HepG2 (cell line): ENCODE data around the gene C1QTNF3. TPM values are rescaled to one million over a fixed set of nuclear protein-coding genes. Genes with fewer than 3 reads are reported as not detected.

Experiments
- ATAC-seq: fragments of 200-7000 bp; cut with Tn5 transposase; 3 replicates; pipeline ENCODE4 v1.9.1; 2020; ENCODE audit warnings: mild to moderate bottlenecking, moderate library complexity
- BruUV-seq: library from RNA; stranded (reverse); fragments of 400-500 nt; replicated peaks from 2 replicates; lab custom pipeline; 2021; lab: Mats Ljungman, UMichigan
- CTCF ChIA-PET: fragments of 300-600 bp; formaldehyde crosslinking; extraction: SDS; loops from one replicate; lab custom pipeline; 2021; ENCODE audit warnings: low total read pairs, inconsistent platforms, low intra/inter-chr PET ratio; lab: Yijun Ruan, JAX
- POLR2A ChIA-PET: fragments of 350-600 bp; sonication (Branson Sonifier 250); formaldehyde crosslinking; loops from one replicate; lab custom pipeline; 2020; ENCODE audit warnings: antibody characterized with exemption, inconsistent platforms; lab: Yijun Ruan, JAX
- DNase-seq: peaks from one replicate; pipeline ENCODE4 v3.0.0-alpha.2; 2015; ENCODE audit warnings: low spot score
- FAIRE-seq: peaks from 3 replicates; lab custom pipeline; 2011; peaks lifted over from hg19 to GRCh38; lab: Jason Lieb, UNC
- H2AFZ ChIP-seq: one replicate; pipeline ENCODE4 v1.6.1; 2011; ENCODE audit warnings: low read length, inconsistent platforms
- H3K27ac ChIP-seq: fragments of 300-600 bp; 3 replicates; pipeline ENCODE4 v1.8.0; 2011; ENCODE audit warnings: mixed run types, mild to moderate bottlenecking, mixed read lengths, low read length, inconsistent platforms; ENCODE audit not compliant: insufficient read depth; ENCODE audit errors: extremely low read length
- H3K27me3 ChIP-seq, 2 experiments: fragments of 200-600 bp in 1 of 2; 2 replicates in 1 of 2; 3 replicates in 1 of 2; pipeline versions ENCODE4 v1.6.0 to v1.8.0; 2011; ENCODE audit warnings: low read length in 2 of 2, mild to moderate bottlenecking in 2 of 2, moderate library complexity in 2 of 2, inconsistent platforms in 1 of 2; ENCODE audit not compliant: insufficient read depth in 2 of 2, control insufficient read depth in 1 of 2
- H3K36me3 ChIP-seq, 2 experiments: fragments of 200-600 bp in 1 of 2; replicated peaks in 1 of 2; 2 replicates in 1 of 2; 3 replicates in 1 of 2; pipeline versions ENCODE4 v1.5.1 to v1.8.0; 2011; ENCODE audit warnings: low read length in 2 of 2, inconsistent platforms in 1 of 2; ENCODE audit not compliant: insufficient read depth in 2 of 2, control insufficient read depth in 1 of 2
- H3K4me1 ChIP-seq: 2 replicates; pipeline ENCODE4 v1.5.1; 2012; ENCODE audit warnings: low read length, inconsistent platforms; ENCODE audit not compliant: insufficient read depth
- H3K4me2 ChIP-seq: 2 replicates; pipeline ENCODE4 v1.6.0; 2011; ENCODE audit warnings: low read depth, low read length, inconsistent platforms
- H3K4me3 ChIP-seq, 3 experiments: fragments of 200-600 bp in 1 of 3; sonication (generic), shearing (Covaris generic) in 1 of 3; replicated peaks in 1 of 3; 2 replicates each; pipeline ENCODE4 v1.5.1; 2011 to 2016; ENCODE audit warnings: low read length in 3 of 3, inconsistent platforms in 2 of 3, low read depth in 2 of 3, mild to moderate bottlenecking in 2 of 3, control low read depth in 1 of 3, mixed read lengths in 1 of 3; ENCODE audit not compliant: insufficient read depth in 1 of 3
- H3K79me2 ChIP-seq: one replicate; pipeline ENCODE4 v1.6.1; 2011; ENCODE audit warnings: low read length, inconsistent platforms; ENCODE audit not compliant: insufficient read depth
- H3K9ac ChIP-seq: 2 replicates; pipeline ENCODE4 v1.6.0; 2011; ENCODE audit warnings: mild to moderate bottlenecking, low read depth, low read length, inconsistent platforms; ENCODE audit not compliant: insufficient read depth
- H3K9me3 ChIP-seq: 2 replicates; pipeline ENCODE4 v1.5.1; 2012; ENCODE audit warnings: mild to moderate bottlenecking, low read length
- H4K20me1 ChIP-seq: 2 replicates; pipeline ENCODE4 v1.6.0; 2011; ENCODE audit warnings: inconsistent platforms, mild to moderate bottlenecking, low read length, moderate library complexity; ENCODE audit not compliant: insufficient read depth
- NR2F2 ChIP-seq: IDR thresholded peaks from 2 replicates; pipeline ENCODE4 v1.6.1; 2012; ENCODE audit warnings: low read depth, inconsistent platforms, borderline replicate concordance
- SOX6 ChIP-seq, 2 experiments: fragments of 450-650 bp in 1 of 2; sonication (generic) in 1 of 2; formaldehyde crosslinking in 1 of 2; IDR thresholded peaks; 2 replicates each; pipeline versions ENCODE4 v1.4.0 to v1.6.1; 2017 to 2020; ENCODE audit warnings: antibody characterized with exemption in 1 of 2, mild to moderate bottlenecking in 1 of 2, missing genetic modification reagents in 1 of 2
- TFE3 ChIP-seq: IDR thresholded peaks from 2 replicates; pipeline ENCODE4 v1.6.1; 2016
- ZFP82 ChIP-seq: sonication (generic); formaldehyde crosslinking; IDR thresholded peaks from 2 replicates; pipeline ENCODE4 v1.5.1; 2020; ENCODE audit warnings: mild to moderate bottlenecking, missing genetic modification reagents, borderline replicate concordance
- ZNF691 ChIP-seq: sonication (generic); formaldehyde crosslinking; IDR thresholded peaks from 2 replicates; pipeline ENCODE4 v1.4.0; 2020; ENCODE audit warnings: missing genetic modification reagents, low read depth, mild to moderate bottlenecking, borderline replicate concordance
- ZZZ3 ChIP-seq: sonication (generic); formaldehyde crosslinking; IDR thresholded peaks from 2 replicates; pipeline ENCODE4 v1.4.0; 2020; ENCODE audit warnings: missing genetic modification reagents, mild to moderate bottlenecking, borderline replicate concordance
- WGBS: methylation state at CpG from one replicate; pipeline ENCODE4 v1.1.6; 2017; ENCODE audit warnings: low lambda C conversion rate; 5-methylcytosine and 5-hydroxymethylcytosine counted together
- in situ Hi-C: cut with HindIII; loops from 2 replicates; pipeline ENCODE4 v1.10.0; 2017; ENCODE audit warnings: low pct_unique_long_range_greater_than_20kb; ENCODE audit not compliant: extremely low pct_ligation_motif_present
- intact Hi-C: fragments of 100-400 bp; cut with micrococcal nuclease; formaldehyde crosslinking; loops from one replicate; pipeline ENCODE4 v1.10.0; 2022; ENCODE audit not compliant: unreplicated experiment
- polyA plus RNA-seq, 8 experiments: library from polyadenylated mRNA; depleted of rRNA in 3 of 8; stranded (reverse) in 7 of 8; unstranded in 1 of 8; fragments of >200 nt; fragmentation: Illumina TruSeq in 4 of 8; extraction: Trizol in 4 of 8; gene quantifications; 2 replicates each; pipeline versions ENCODE4 v1.2.1 to v1.2.3, GENCODE V29; 2011 to 2016; ENCODE audit warnings: low read depth in 4 of 8, missing spikeins in 1 of 8, mixed read lengths in 1 of 8; ENCODE audit not compliant: insufficient read depth in 1 of 8
- total RNA-seq, 5 experiments: library from RNA; depleted of rRNA; stranded (reverse); fragments of >200 nt; fragmentation: Illumina TruSeq; extraction: Trizol; gene quantifications; 2 replicates each; pipeline ENCODE4 v1.2.3, GENCODE V29; 2016; ENCODE audit warnings: low read depth in 1 of 5
- TF ChIP-seq, protein P1 (sequence below): sonication (generic); formaldehyde crosslinking; IDR thresholded peaks from 2 replicates; pipeline ENCODE4 v1.8.1; 2022; ENCODE audit warnings: mild to moderate bottlenecking, missing genetic modification reagents
- TF ChIP-seq, protein P2 (sequence below): sonication (generic); formaldehyde crosslinking; IDR thresholded peaks from 2 replicates; pipeline ENCODE4 v1.4.0; 2020; ENCODE audit warnings: missing genetic modification reagents, mild to moderate bottlenecking, borderline replicate concordance
- TF ChIP-seq, protein P3 (sequence below): sonication (generic); formaldehyde crosslinking; IDR thresholded peaks from 2 replicates; pipeline ENCODE4 v1.8.1; 2023; ENCODE audit warnings: mild to moderate bottlenecking, missing genetic modification reagents

Gene C1QTNF3
- total and polyA plus RNA-seq, 2 of the 13 experiments (the other 11 are each of a cell fraction or from before 2014, with no cell fraction given): 3.3 to 10.8 TPM

DNA sequence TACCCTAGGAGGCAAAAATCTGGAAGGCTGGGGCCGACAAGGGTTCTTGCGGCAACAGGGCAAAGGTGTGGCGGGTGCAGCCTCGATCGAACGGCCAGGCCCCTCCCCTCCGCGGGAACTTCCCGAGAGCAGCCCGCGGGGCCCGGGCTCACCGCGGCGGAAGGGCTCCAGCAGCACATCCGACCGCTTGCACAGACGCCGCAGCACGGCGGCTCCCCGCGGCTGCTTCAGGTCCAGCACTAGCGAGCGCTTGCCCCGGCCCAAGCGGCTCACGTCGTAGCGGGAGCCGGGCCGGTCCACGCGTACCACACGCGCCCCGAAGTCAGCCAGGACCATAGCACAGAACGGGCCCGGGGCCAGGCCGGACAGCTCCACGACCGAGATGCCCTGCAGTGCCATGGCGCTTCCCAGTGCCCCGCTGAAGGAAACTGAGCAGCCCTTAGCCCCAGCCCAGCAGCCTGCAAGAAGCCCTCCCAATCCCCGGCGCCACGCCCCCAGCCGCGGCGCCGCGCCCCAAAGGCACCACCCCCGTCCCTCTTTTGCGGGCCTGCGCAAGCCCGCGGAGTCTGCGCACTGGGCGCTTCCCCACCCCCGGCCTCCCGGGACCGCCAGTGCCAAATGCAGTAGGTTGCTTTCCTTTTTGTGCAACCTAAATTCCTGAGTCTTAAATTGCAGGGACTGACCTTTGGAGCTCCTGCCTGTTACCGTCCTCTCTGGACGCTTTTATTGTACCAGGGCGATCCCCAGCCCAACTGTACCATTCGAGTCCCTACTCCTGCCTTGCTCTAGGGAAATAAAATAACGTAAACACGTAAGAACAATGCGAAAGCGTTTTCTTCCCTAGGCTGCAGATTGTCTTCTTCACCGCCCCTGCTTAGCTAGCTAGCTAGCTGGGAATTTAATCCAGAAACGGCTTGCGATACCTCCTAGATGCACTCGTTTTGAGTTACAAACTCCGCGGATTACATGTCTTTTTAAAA is 35.1 kb downstream of the C1QTNF3 start, which contains the start of gene AMACR (continued):
- peak; percentile 45 for TF ChIP-seq TFE3

DNA sequence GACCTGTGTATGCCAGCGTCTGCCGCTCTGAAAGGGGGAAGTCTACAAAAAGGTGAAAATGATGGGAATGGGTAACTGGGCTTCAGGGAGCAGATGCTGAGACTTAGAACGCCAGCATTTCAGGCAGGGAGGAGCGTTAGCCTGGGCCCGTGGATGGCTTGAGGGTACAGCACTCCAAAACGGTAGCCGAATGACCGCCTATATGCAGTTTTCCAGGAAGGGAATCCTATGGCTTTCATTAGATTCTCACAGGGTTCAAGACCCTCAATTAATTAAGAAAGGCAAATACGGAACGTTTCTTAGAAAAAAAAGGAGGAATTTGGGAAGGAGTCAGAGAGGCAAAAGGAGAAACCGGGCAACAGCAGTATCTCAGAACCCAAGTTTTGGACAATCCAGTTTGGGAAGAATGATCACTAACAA is 35.8 kb downstream of the C1QTNF3 start:
- in situ Hi-C loops: no loop called here
- Histone ChIP-seq H3K4me3 (peak overlapping the region; percentile 78 to 87 (median 86)), H3K9ac (peak overlapping the region; percentile 90), H3K36me3 (peaks cover 4 to 19% of the 10 kb centered on the region in 2 experiments; a peak in 4 of 5 replicates), H3K27me3 (no peaks in the 10 kb centered on the region; a peak in 1 of 5 replicates), H3K4me2 (peak overlapping the region; percentile 98), H3K79me2 (peaks cover 14% of the 10 kb centered on the region), H3K9me3 (no peaks in the 10 kb centered on the region), H3K27ac (peak overlapping the region; percentile 99), H3K4me1 (peaks cover 51% of the 10 kb centered on the region), H4K20me1 (no peaks in the 10 kb centered on the region), H2AFZ (peak overlapping the region; percentile 8)
- ATAC-seq: peak; percentile 11
- POLR2A ChIA-PET: interaction anchor here (1.2 to 2.7 kb wide), 6 partner anchors 10 to 567 kb away, joined by 4 to 49 read pairs (median 12); partner anchors contain the start of gene TARS1
- WGBS: 3% methylated on average over 11 of the region's 11 CpGs
- CTCF ChIA-PET: no interaction called here
- DNase-seq: no peak
- no TSS peak for BruUV-seq
- intact Hi-C loops: loop anchor here (1.0 kb wide), 1 partner anchor 10 kb away; no protein-coding TSS in a partner anchor
- no peak for FAIRE-seq
- no peak for TF ChIP-seq ZNF691 (CRISPR knock-in tag)
- TF ChIP-seq, protein P1, sequence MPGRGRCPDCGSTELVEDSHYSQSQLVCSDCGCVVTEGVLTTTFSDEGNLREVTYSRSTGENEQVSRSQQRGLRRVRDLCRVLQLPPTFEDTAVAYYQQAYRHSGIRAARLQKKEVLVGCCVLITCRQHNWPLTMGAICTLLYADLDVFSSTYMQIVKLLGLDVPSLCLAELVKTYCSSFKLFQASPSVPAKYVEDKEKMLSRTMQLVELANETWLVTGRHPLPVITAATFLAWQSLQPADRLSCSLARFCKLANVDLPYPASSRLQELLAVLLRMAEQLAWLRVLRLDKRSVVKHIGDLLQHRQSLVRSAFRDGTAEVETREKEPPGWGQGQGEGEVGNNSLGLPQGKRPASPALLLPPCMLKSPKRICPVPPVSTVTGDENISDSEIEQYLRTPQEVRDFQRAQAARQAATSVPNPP: 0 out of 2 replicates have a peak, but pooled peaks have one; percentile 11
- TF ChIP-seq, protein P2, sequence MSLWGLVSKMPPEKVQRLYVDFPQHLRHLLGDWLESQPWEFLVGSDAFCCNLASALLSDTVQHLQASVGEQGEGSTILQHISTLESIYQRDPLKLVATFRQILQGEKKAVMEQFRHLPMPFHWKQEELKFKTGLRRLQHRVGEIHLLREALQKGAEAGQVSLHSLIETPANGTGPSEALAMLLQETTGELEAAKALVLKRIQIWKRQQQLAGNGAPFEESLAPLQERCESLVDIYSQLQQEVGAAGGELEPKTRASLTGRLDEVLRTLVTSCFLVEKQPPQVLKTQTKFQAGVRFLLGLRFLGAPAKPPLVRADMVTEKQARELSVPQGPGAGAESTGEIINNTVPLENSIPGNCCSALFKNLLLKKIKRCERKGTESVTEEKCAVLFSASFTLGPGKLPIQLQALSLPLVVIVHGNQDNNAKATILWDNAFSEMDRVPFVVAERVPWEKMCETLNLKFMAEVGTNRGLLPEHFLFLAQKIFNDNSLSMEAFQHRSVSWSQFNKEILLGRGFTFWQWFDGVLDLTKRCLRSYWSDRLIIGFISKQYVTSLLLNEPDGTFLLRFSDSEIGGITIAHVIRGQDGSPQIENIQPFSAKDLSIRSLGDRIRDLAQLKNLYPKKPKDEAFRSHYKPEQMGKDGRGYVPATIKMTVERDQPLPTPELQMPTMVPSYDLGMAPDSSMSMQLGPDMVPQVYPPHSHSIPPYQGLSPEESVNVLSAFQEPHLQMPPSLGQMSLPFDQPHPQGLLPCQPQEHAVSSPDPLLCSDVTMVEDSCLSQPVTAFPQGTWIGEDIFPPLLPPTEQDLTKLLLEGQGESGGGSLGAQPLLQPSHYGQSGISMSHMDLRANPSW (CRISPR knock-in tag): 0 out of 2 replicates have a peak, but pooled peaks have one; percentile 6
- TF ChIP-seq SOX6 (IDR thresholded peaks at IDR 0.05): no peak
- no peak for TF ChIP-seq SOX6 (CRISPR knock-in tag; IDR thresholded peaks at IDR 0.05)
- TF ChIP-seq, protein P3, sequence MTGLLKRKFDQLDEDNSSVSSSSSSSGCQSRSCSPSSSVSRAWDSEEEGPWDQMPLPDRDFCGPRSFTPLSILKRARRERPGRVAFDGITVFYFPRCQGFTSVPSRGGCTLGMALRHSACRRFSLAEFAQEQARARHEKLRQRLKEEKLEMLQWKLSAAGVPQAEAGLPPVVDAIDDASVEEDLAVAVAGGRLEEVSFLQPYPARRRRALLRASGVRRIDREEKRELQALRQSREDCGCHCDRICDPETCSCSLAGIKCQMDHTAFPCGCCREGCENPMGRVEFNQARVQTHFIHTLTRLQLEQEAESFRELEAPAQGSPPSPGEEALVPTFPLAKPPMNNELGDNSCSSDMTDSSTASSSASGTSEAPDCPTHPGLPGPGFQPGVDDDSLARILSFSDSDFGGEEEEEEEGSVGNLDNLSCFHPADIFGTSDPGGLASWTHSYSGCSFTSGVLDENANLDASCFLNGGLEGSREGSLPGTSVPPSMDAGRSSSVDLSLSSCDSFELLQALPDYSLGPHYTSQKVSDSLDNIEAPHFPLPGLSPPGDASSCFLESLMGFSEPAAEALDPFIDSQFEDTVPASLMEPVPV (CRISPR knock-in tag): no peak
- 0 out of 2 replicates have a peak, but pooled peaks have one; percentile 3 for TF ChIP-seq ZZZ3 (CRISPR knock-in tag)
- no peak for TF ChIP-seq ZFP82 (CRISPR knock-in tag)
- TF ChIP-seq NR2F2: peak; percentile 10; the same call in 1 of the 2 replicates
